Measurements from ENCODE around the gene PDGFRB. TPM values are rescaled to one million over a fixed set of nuclear protein-coding genes. Genes with fewer than 3 reads are reported as not detected.

Gene PDGFRB
- polyA plus RNA-seq, 1 donor from 2014 or later, result not detected

GRCh38 chr5:150166037-150166649 lies 10.5 kb upstream of the PDGFRB start:
- H3K9me3 ChIP-seq (ENCODE audit: low read length), result no peaks in the 10 kb centered on the region
- H3K27ac ChIP-seq (ENCODE audit: low read length), result no peak overlapping the region
- H3K79me2 ChIP-seq (replicated peaks; ENCODE audit: insufficient read depth, low read length), result no peaks in the 10 kb centered on the region
- H3K9me2 ChIP-seq (ENCODE audit: insufficient read depth, low read length), result no peaks in the 10 kb centered on the region
- H3K4me2 ChIP-seq (ENCODE audit: low read length), result no peak overlapping the region
- H3K36me3 ChIP-seq (ENCODE audit: insufficient read depth, low read length), result no peaks in the 10 kb centered on the region
- no peak overlapping the region for H3K4me3 ChIP-seq (ENCODE audit: low read length)
- no peak overlapping the region for H2AFZ ChIP-seq (ENCODE audit: low read depth, low read length)
- H3K9ac ChIP-seq (ENCODE audit: low read length), result no peak overlapping the region
- no peaks in the 10 kb centered on the region for H3F3A ChIP-seq (ENCODE audit: insufficient read depth, low read length, poor library complexity, severe bottlenecking)
- TF ChIP-seq EZH2 (IDR thresholded peaks at IDR 0.05; ENCODE audit: borderline replicate concordance, insufficient read depth, low read length, poor library complexity, severe bottlenecking), result no peak
- TF ChIP-seq, protein P1, sequence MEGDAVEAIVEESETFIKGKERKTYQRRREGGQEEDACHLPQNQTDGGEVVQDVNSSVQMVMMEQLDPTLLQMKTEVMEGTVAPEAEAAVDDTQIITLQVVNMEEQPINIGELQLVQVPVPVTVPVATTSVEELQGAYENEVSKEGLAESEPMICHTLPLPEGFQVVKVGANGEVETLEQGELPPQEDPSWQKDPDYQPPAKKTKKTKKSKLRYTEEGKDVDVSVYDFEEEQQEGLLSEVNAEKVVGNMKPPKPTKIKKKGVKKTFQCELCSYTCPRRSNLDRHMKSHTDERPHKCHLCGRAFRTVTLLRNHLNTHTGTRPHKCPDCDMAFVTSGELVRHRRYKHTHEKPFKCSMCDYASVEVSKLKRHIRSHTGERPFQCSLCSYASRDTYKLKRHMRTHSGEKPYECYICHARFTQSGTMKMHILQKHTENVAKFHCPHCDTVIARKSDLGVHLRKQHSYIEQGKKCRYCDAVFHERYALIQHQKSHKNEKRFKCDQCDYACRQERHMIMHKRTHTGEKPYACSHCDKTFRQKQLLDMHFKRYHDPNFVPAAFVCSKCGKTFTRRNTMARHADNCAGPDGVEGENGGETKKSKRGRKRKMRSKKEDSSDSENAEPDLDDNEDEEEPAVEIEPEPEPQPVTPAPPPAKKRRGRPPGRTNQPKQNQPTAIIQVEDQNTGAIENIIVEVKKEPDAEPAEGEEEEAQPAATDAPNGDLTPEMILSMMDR (IDR thresholded peaks at IDR 0.05; ENCODE audit: poor library complexity, severe bottlenecking), result no peak
- no peak for TF ChIP-seq POLR2AphosphoS5 (IDR thresholded peaks at IDR 0.05)
- no peak for TF ChIP-seq SMC3 (conservative IDR thresholded peaks at IDR 0.05; ENCODE audit: poor library complexity)
- no peak for TF ChIP-seq EP300 (conservative IDR thresholded peaks at IDR 0.05; ENCODE audit: poor library complexity, severe bottlenecking)
- no peak for TF ChIP-seq RAD21 (conservative IDR thresholded peaks at IDR 0.05)
- no peaks in the 10 kb centered on the region for H4K20me1 ChIP-seq (ENCODE audit: insufficient read depth)
- peaks cover 31% of the 10 kb centered on the region for H3K27me3 ChIP-seq (ENCODE audit: insufficient read depth, low read depth, low read length)

DNA sequence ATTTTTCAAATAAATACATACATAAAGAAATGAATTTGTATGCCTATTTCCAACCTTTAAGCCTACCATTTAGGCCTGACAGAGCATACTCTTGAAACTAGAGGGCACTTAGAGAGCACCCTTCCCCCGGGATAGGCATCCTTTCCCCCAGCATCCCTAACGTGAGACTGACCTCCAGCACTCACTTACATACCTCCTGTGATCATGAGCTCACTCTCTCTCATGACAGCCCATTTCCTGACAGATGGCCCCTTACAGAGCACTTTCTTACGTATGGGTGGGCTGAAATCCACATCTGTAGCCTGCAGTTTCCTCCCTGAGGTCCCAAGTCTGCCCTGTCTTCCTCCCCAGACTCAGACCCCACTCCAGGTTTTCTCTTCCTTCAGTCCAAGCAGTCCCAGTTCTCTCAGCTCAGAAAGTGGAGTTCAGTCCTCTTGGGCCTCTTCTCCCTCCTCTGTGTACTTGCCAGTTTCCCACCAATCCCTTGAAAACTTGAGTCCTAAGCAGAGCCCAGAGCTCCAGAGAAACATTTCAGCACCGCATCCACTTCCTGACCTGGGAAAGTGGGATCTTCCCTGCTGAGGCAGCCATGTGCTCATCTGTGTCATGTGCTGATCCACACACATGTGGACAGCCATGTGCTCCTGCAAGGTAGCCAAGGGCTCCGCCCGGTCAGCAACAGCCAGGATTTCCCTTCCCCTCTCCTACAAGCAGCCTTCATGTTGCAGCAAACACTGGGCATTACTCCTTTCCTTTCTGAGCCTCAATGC lies 8.8 kb upstream of the PDGFRB start:
- no peak for TF ChIP-seq RAD21 (conservative IDR thresholded peaks at IDR 0.05)
- TF ChIP-seq TAF1 (IDR thresholded peaks at IDR 0.05; ENCODE audit: low read depth), result no peak
- no peak for TF ChIP-seq EZH2 (IDR thresholded peaks at IDR 0.05; ENCODE audit: borderline replicate concordance, insufficient read depth, low read length, poor library complexity, severe bottlenecking)
- TF ChIP-seq, protein P1 (IDR thresholded peaks at IDR 0.05; ENCODE audit: poor library complexity, severe bottlenecking), result no peak
- TF ChIP-seq EP300 (conservative IDR thresholded peaks at IDR 0.05; ENCODE audit: poor library complexity, severe bottlenecking), result no peak
- Histone ChIP-seq H3K9me2 (ENCODE audit: insufficient read depth, low read length) (no peaks in the 10 kb centered on the region), H3K79me2 (replicated peaks; ENCODE audit: insufficient read depth, low read length) (no peaks in the 10 kb centered on the region), H3K36me3 (ENCODE audit: insufficient read depth, low read length) (no peaks in the 10 kb centered on the region), H3K4me3 (ENCODE audit: low read length) (no peak overlapping the region), H3K4me2 (ENCODE audit: low read length) (no peak overlapping the region), H3K9me3 (ENCODE audit: low read length) (no peaks in the 10 kb centered on the region), H4K20me1 (ENCODE audit: insufficient read depth) (no peaks in the 10 kb centered on the region), H3K9ac (ENCODE audit: low read length) (no peak overlapping the region), H3K27ac (ENCODE audit: low read length) (no peak overlapping the region), H2AFZ (ENCODE audit: low read depth, low read length) (no peak overlapping the region), H3F3A (ENCODE audit: insufficient read depth, low read length, poor library complexity, severe bottlenecking) (no peaks in the 10 kb centered on the region), H3K27me3 (ENCODE audit: insufficient read depth, low read depth, low read length) (peaks cover 27% of the 10 kb centered on the region)

Data from neural cell (in vitro differentiated cells).